Esophagus (tissue), 2 donors: ENCODE results near the gene ITIH5. TPM values are rescaled to one million over a fixed set of nuclear protein-coding genes. Genes with fewer than 3 reads are reported as not detected.

ENCODE experiments used
- H3K27ac ChIP-seq, 2 donors: one replicate each; pipeline ENCODE4 v1.5.1; 2013; ENCODE audit warnings: low read depth in 2 of 2, mild to moderate bottlenecking in 2 of 2, inconsistent platforms in 1 of 2, low read length in 1 of 2, moderate library complexity in 1 of 2
- H3K27me3 ChIP-seq, 2 donors: one replicate each; pipeline ENCODE4 v1.6.1; 2013; ENCODE audit warnings: low read length in 2 of 2, control low read depth in 1 of 2, mild to moderate bottlenecking in 1 of 2; ENCODE audit not compliant: insufficient read depth in 2 of 2, control insufficient read depth in 1 of 2
- H3K36me3 ChIP-seq, 2 donors: one replicate each; pipeline ENCODE4 v1.6.1; 2013; ENCODE audit warnings: low read length in 1 of 2; ENCODE audit not compliant: control insufficient read depth in 2 of 2, insufficient read depth in 2 of 2
- H3K4me1 ChIP-seq, 2 donors: one replicate each; pipeline ENCODE4 v1.6.1; 2013; ENCODE audit warnings: low read length in 1 of 2; ENCODE audit not compliant: control insufficient read depth in 2 of 2, insufficient read depth in 2 of 2
- H3K4me3 ChIP-seq, 2 donors: one replicate each; pipeline ENCODE4 v1.5.1; 2013; ENCODE audit warnings: low read length in 2 of 2, mild to moderate bottlenecking in 2 of 2, low read depth in 1 of 2, moderate library complexity in 1 of 2
- H3K9me3 ChIP-seq, 2 donors: one replicate each; pipeline ENCODE4 v1.6.1; 2013; ENCODE audit warnings: mild to moderate bottlenecking in 2 of 2, low read depth in 1 of 2, low read length in 1 of 2, moderate library complexity in 1 of 2; ENCODE audit not compliant: control insufficient read depth in 2 of 2, insufficient read depth in 1 of 2
- WGBS, 2 donors: extraction: QIAGEN DNeasy Blood & Tissue Kit; methylation state at CpG; one replicate each; pipeline ENCODE4 v1.1.7; 2013; 5-methylcytosine and 5-hydroxymethylcytosine counted together
- polyA plus RNA-seq, 2 donors: library from polyadenylated mRNA; stranded (reverse); fragments of 200-250 nt; gene quantifications; one replicate each; pipeline ENCODE4 v1.2.3, GENCODE V29; 2013
- donor health status: healthy with polysubstance abuse.
- donor health status: Bipolar disorder and iron deficiency.

ITIH5 gene
- polyA plus RNA-seq, 2 donors = 2.6 to 4.4 TPM

GRCh38 chr10:7551289-7551688, 115.5 kb downstream of the ITIH5 start:
- H3K4me1 ChIP-seq = peaks cover 3 to 6% of the 10 kb centered on the region in 2 donors
- no peaks in the 10 kb centered on the region for H3K27me3 ChIP-seq
- WGBS, 2 donors = 74 to 85% methylated on average over 6 of the region's 6 CpGs
- no peaks in the 10 kb centered on the region for H3K36me3 ChIP-seq
- no peaks in the 10 kb centered on the region for H3K9me3 ChIP-seq
- H3K4me3 ChIP-seq = no peak overlapping the region
- no peak overlapping the region for H3K27ac ChIP-seq

GRCh38 chr10:7550013-7550412, 116.8 kb downstream of the ITIH5 start:
- Histone ChIP-seq H3K36me3 (no peaks in the 10 kb centered on the region), H3K4me3 (no peak overlapping the region), H3K27me3 (no peaks in the 10 kb centered on the region), H3K4me1 (peaks cover 3 to 6% of the 10 kb centered on the region in 2 donors), H3K9me3 (no peaks in the 10 kb centered on the region), H3K27ac (no peak overlapping the region)
- 46 to 58% methylated on average over 1 of the region's 1 CpG for WGBS, 2 donors

- Histone ChIP-seq H3K36me3 (no peaks in the 10 kb centered on the region), H3K4me1 (peaks cover 0 to 6% of the 10 kb centered on the region in 2 donors), H3K27me3 (no peaks in the 10 kb centered on the region), H3K27ac (peak overlapping the region in 1 of 2 donors; percentile 60), H3K9me3 (no peaks in the 10 kb centered on the region), H3K4me3 (no peak overlapping the region)
- WGBS, 2 donors = 31 to 59% methylated on average over 6 of the region's 6 CpGs
Measured at GRCh38 chr10:7547829-7548228, 118.9 kb downstream of the ITIH5 start.

- Histone ChIP-seq H3K9me3 (no peaks in the 10 kb centered on the region), H3K4me3 (no peak overlapping the region), H3K27ac (peak overlapping the region in 1 of 2 donors; percentile 60), H3K36me3 (no peaks in the 10 kb centered on the region), H3K27me3 (no peaks in the 10 kb centered on the region), H3K4me1 (peaks cover 0 to 6% of the 10 kb centered on the region in 2 donors)
- WGBS, 2 donors = 74 to 78% methylated on average over 7 of the region's 7 CpGs
Measured at GRCh38 chr10:7547206-7547605, 119.6 kb downstream of the ITIH5 start.

- no peaks in the 10 kb centered on the region for H3K36me3 ChIP-seq
- peaks cover 4 to 9% of the 10 kb centered on the region in 2 donors for H3K4me1 ChIP-seq
- no peak overlapping the region for H3K4me3 ChIP-seq
- H3K9me3 ChIP-seq = no peaks in the 10 kb centered on the region
- no peak overlapping the region for H3K27ac ChIP-seq
- H3K27me3 ChIP-seq = no peaks in the 10 kb centered on the region
- 81 to 82% methylated on average over 10 of the region's 10 CpGs for WGBS, 2 donors
Measured at GRCh38 chr10:7546385-7546967, 120.3 kb downstream of the ITIH5 start.

GRCh38 chr10:7545792-7546191, 121.0 kb downstream of the ITIH5 start:
- 66 to 69% methylated on average over 4 of the region's 4 CpGs for WGBS, 2 donors
- Histone ChIP-seq H3K27ac (no peak overlapping the region), H3K9me3 (no peaks in the 10 kb centered on the region), H3K27me3 (no peaks in the 10 kb centered on the region), H3K4me1 (peaks cover 4 to 9% of the 10 kb centered on the region in 2 donors), H3K36me3 (no peaks in the 10 kb centered on the region), H3K4me3 (no peak overlapping the region)

- H3K4me1 ChIP-seq = peaks cover 4 to 9% of the 10 kb centered on the region in 2 donors
- no peak overlapping the region for H3K4me3 ChIP-seq
- 38 to 50% methylated on average over 4 of the region's 4 CpGs for WGBS, 2 donors
- no peaks in the 10 kb centered on the region for H3K27me3 ChIP-seq
- no peaks in the 10 kb centered on the region for H3K36me3 ChIP-seq
- no peaks in the 10 kb centered on the region for H3K9me3 ChIP-seq
- H3K27ac ChIP-seq = no peak overlapping the region
Measured at GRCh38 chr10:7545261-7545660, 121.5 kb downstream of the ITIH5 start.

- Histone ChIP-seq H3K27ac (no peak overlapping the region), H3K4me1 (peaks cover 4 to 9% of the 10 kb centered on the region in 2 donors), H3K4me3 (no peak overlapping the region), H3K9me3 (no peaks in the 10 kb centered on the region), H3K36me3 (no peaks in the 10 kb centered on the region), H3K27me3 (no peaks in the 10 kb centered on the region)
- 78 to 80% methylated on average over 6 of the region's 6 CpGs for WGBS, 2 donors
Measured at GRCh38 chr10:7544203-7544602, 122.6 kb downstream of the ITIH5 start.

- no peaks in the 10 kb centered on the region for H3K36me3 ChIP-seq
- 60 to 63% methylated on average over 6 of the region's 6 CpGs for WGBS, 2 donors
- peaks cover 3 to 4% of the 10 kb centered on the region in 2 donors for H3K4me1 ChIP-seq
- peaks cover 0 to 3% of the 10 kb centered on the region in 2 donors for H3K9me3 ChIP-seq
- no peaks in the 10 kb centered on the region for H3K27me3 ChIP-seq
- peak overlapping the region; percentile 49 to 75 for H3K27ac ChIP-seq
- H3K4me3 ChIP-seq = no peak overlapping the region
Measured at GRCh38 chr10:7542189-7542914, 124.4 kb downstream of the ITIH5 start.
